GM18526 (cell line): ENCODE data around the gene SPATA32.

Experiments used
- POLR2A ChIP-seq: IDR thresholded peaks from 3 replicates; pipeline ENCODE4 v1.6.1; 2011; ENCODE audit not compliant: insufficient read length; ENCODE audit errors: extremely low read depth

Gene SPATA32

GRCh38 chr17:45246338-45246737, 15.6 kb downstream of the SPATA32 start:
- no peak for TF ChIP-seq POLR2A

GRCh38 chr17:45244725-45245656, 16.9 kb downstream of the SPATA32 start:
- no peak for TF ChIP-seq POLR2A

GRCh38 chr17:45243750-45244149, 18.1 kb downstream of the SPATA32 start:
- TF ChIP-seq POLR2A: no peak

GRCh38 chr17:45242029-45242414, 19.9 kb downstream of the SPATA32 start:
- no peak for TF ChIP-seq POLR2A

- TF ChIP-seq POLR2A: no peak
Measured at GRCh38 chr17:45241328-45242028, 20.4 kb downstream of the SPATA32 start.

GRCh38 chr17:45240905-45241327, 21.0 kb downstream of the SPATA32 start:
- no peak for TF ChIP-seq POLR2A

GRCh38 chr17:45238155-45238774, 23.6 kb downstream of the SPATA32 start:
- no peak for TF ChIP-seq POLR2A

GRCh38 chr17:45237686-45238085, 24.2 kb downstream of the SPATA32 start:
- no peak for TF ChIP-seq POLR2A

GRCh38 chr17:45236282-45236606, 25.6 kb downstream of the SPATA32 start:
- no peak for TF ChIP-seq POLR2A

GRCh38 chr17:45235416-45236281, 26.2 kb downstream of the SPATA32 start:
- TF ChIP-seq POLR2A: no peak

- no peak for TF ChIP-seq POLR2A
Measured at GRCh38 chr17:45234641-45235415, 27.1 kb downstream of the SPATA32 start.

- no peak for TF ChIP-seq POLR2A
Measured at GRCh38 chr17:45233423-45233924, 28.4 kb downstream of the SPATA32 start.

- no peak for TF ChIP-seq POLR2A
Measured at GRCh38 chr17:45232514-45233422, 29.1 kb downstream of the SPATA32 start.

GRCh38 chr17:45231481-45232116, 30.3 kb downstream of the SPATA32 start:
- TF ChIP-seq POLR2A: no peak
